K562 (cell line): ENCODE data around the gene DHRS7C.

ENCODE experiments used
- GTF3C2 ChIP-seq: IDR thresholded peaks from 3 replicates; pipeline ENCODE4 v1.6.1; 2011; ENCODE audit warnings: borderline replicate concordance, mild to moderate bottlenecking, moderate library complexity; ENCODE audit not compliant: insufficient read length; ENCODE audit errors: extremely low read depth
- RCOR1 ChIP-seq, 2 experiments: IDR thresholded peaks; 2 replicates each; pipeline ENCODE4 v1.6.1; 2012; ENCODE audit warnings: low read depth in 2 of 2, low read length in 2 of 2, borderline replicate concordance in 1 of 2, improper control_type of control experiment in 1 of 2
- SMAD1 ChIP-seq: fragments of 150-350 bp; IDR thresholded peaks from 2 replicates; pipeline ENCODE4 v1.6.1; 2014; ENCODE audit warnings: low read length, low read depth; ENCODE audit not compliant: partially characterized antibody
- SMAD2 ChIP-seq: fragments of 150-350 bp; IDR thresholded peaks from 2 replicates; pipeline ENCODE4 v1.6.1; 2014; ENCODE audit warnings: low read depth, mild to moderate bottlenecking, low read length
- U2AF2 ChIP-seq: fragments of 200-400 bp; formaldehyde crosslinking; optimal IDR thresholded peaks from 2 replicates; pipeline ENCODE3; 2017; ENCODE audit warnings: low read depth, mild to moderate bottlenecking, low read length
- ZNF121 ChIP-seq: sonication (generic); formaldehyde crosslinking; conservative IDR thresholded peaks from 2 replicates; pipeline ENCODE4 v1.8.0; 2022; ENCODE audit warnings: missing genetic modification reagents
- ZNF175 ChIP-seq: fragments of 200-800 bp; sonication (Bioruptor generic); IDR thresholded peaks from 2 replicates; pipeline ENCODE4 v1.6.1; 2016; ENCODE audit warnings: low read depth, mild to moderate bottlenecking, missing genetic modification characterization, missing compliant biosample characterization
- ZNF23 ChIP-seq: fragments of 250-450 bp; sonication (Bioruptor Pico); IDR thresholded peaks from 2 replicates; pipeline ENCODE4 v1.4.0; 2020; ENCODE audit warnings: mild to moderate bottlenecking

DNA sequence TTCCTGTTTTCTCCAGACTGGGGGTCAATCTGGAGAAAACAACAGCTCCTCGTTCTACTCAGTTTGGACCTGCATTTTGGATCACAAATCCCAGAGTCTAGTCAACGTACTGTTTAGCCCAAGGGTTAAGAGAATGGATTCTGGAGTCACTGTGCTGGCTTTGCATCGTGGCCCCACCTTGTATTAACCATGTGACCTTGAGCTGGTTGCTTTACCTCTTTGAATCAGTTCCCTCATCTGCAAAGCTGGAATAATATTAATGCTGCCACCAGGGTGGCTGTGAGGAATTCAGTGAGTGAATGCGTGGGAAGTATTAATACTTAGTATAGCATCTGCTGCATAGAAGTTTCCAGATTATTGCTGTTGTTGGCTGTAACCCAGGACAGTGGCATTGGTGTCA lies 11.3 kb upstream of the DHRS7C start:
- TF ChIP-seq ZNF175 (no peak), ZNF23 (CRISPR knock-in tag) (no peak), SMAD2 (no peak), ZNF121 (CRISPR knock-in tag) (no peak), RCOR1 (IDR thresholded peaks at IDR 0.05; ENCODE audit: borderline replicate concordance in 1 of 2, low read depth in 2 of 2, low read length in 2 of 2) (no peak), GTF3C2 (no peak), U2AF2 (no peak), SMAD1 (no peak)
